ENCODE results near the gene PLEKHM1.

The PLEKHM1 gene

DNA sequence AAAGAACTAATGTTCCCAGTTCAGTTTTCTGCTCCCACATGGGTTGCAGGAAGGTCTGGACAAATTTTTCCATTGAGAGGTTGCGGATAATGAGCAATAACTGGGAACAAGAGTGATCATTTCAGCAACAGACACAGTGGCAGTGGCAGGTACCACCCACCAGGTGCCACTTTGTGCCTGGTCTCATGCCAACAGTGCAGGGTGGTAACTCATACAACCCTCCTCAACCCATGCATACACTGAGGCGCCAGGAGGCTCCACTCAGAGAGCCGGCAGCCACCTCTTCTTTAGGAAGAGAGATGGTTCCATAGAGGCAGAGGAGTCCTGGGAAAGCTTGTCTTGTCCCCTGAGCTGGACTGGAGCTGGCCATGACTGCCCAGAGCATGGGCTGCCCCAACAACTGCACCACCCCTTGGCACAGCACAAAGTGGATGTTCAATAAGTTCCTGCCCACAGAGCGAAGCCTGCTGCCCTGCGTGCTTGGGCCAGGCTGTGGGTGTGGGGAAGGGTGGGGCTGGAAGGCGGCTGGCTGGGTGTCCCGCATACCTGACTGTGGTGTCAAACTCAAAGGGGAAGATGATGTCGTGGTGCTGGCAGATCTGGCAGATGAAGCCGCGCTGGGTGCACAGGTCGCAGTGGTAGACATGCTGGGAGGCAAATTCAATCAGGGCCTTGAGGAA, 51.5 kb downstream of the PLEKHM1 start:
- TF ChIP-seq, protein P1, sequence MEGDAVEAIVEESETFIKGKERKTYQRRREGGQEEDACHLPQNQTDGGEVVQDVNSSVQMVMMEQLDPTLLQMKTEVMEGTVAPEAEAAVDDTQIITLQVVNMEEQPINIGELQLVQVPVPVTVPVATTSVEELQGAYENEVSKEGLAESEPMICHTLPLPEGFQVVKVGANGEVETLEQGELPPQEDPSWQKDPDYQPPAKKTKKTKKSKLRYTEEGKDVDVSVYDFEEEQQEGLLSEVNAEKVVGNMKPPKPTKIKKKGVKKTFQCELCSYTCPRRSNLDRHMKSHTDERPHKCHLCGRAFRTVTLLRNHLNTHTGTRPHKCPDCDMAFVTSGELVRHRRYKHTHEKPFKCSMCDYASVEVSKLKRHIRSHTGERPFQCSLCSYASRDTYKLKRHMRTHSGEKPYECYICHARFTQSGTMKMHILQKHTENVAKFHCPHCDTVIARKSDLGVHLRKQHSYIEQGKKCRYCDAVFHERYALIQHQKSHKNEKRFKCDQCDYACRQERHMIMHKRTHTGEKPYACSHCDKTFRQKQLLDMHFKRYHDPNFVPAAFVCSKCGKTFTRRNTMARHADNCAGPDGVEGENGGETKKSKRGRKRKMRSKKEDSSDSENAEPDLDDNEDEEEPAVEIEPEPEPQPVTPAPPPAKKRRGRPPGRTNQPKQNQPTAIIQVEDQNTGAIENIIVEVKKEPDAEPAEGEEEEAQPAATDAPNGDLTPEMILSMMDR (IDR thresholded peaks at IDR 0.05; ENCODE audit: control extremely low read depth, extremely low read depth, low read depth, missing control alignments): no peak
- CTCF ChIA-PET: interaction anchor here (1.9 kb wide), 1 partner anchor 11 kb away, joined by 8 read pairs; no protein-coding TSS in a partner anchor
- POLR2A ChIA-PET: no interaction called here

GRCh38 chr17:45437465-45438283, 52.8 kb downstream of the PLEKHM1 start:
- CTCF ChIA-PET: no interaction called here
- TF ChIP-seq, protein P1 (IDR thresholded peaks at IDR 0.05; ENCODE audit: control extremely low read depth, extremely low read depth, low read depth, missing control alignments): no peak
- POLR2A ChIA-PET: no interaction called here
- DNase-seq (ENCODE audit: extremely low spot score): no peak

More for the DNA sequence above, 51.5 kb downstream of the PLEKHM1 start:
- DNase-seq (ENCODE audit: extremely low spot score): no peak

- ChIA-PET POLR2A (no interaction called here), CTCF (no interaction called here)
- TF ChIP-seq, protein P1 (IDR thresholded peaks at IDR 0.05; ENCODE audit: control extremely low read depth, extremely low read depth, low read depth, missing control alignments): no peak
- DNase-seq (ENCODE audit: extremely low spot score): no peak
These were observed 53.7 kb downstream of the PLEKHM1 start for GRCh38 chr17:45436625-45437464.

DNA sequence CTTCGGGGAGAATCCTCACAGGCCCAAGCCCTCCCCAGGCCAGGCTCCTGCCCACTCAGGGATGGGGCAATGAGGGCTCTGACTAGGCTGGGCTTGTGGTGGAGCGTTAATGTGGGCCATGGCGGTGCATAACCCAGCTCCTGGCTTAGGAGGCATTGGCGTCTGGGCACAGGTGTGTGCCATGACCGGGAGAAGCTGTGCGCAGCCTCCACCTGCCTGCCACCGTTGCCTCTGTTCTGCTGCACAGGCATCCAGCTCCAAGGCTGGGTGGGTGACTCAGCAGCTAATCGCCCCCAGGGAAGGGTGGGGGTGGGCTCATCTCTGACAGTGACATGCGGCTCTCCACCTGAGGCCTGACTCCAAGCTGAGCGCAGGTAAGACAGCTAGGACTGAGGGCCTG, 54.4 kb downstream of the PLEKHM1 start:
- DNase-seq (ENCODE audit: extremely low spot score): no peak
- ChIA-PET CTCF (no interaction called here), POLR2A (no interaction called here)
- TF ChIP-seq, protein P1 (IDR thresholded peaks at IDR 0.05; ENCODE audit: control extremely low read depth, extremely low read depth, low read depth, missing control alignments): no peak

DNA sequence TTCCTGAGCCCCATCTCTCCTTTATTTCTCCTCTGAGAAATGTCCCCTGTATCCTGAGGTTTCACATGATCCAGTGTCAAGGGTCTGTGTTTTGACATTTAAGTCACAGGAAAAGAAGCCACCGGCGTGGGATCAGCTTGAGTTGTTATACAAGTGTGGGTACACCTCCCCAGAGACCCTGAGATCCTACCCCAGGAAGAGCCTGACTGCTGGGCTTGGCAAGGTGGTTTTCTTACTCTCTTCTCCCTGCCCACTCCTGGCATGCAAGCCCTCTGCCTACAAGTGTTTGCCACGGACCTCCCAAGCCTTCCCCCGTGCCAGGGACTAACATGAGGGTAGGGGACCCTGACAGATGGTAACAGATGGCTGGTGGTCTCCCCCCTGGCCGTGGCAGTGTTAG, 55.0 kb downstream of the PLEKHM1 start:
- CTCF ChIA-PET: interaction anchor here (1.4 kb wide), 1 partner anchor 50 kb away, joined by 3 read pairs; no protein-coding TSS in a partner anchor

GRCh38 chr17:45433159-45433535, 57.4 kb downstream of the PLEKHM1 start:
- TF ChIP-seq, protein P1 (IDR thresholded peaks at IDR 0.05; ENCODE audit: control extremely low read depth, extremely low read depth, low read depth, missing control alignments): no peak
- DNase-seq (ENCODE audit: extremely low spot score): no peak
- POLR2A ChIA-PET: no interaction called here
- CTCF ChIA-PET: no interaction called here

More for the DNA sequence above, 55.0 kb downstream of the PLEKHM1 start:
- POLR2A ChIA-PET: no interaction called here
- no peak for DNase-seq (ENCODE audit: extremely low spot score)
- TF ChIP-seq, protein P1 (IDR thresholded peaks at IDR 0.05; ENCODE audit: control extremely low read depth, extremely low read depth, low read depth, missing control alignments): no peak
